ENCODE results near the gene TNRC18.

TNRC18 gene

DNA sequence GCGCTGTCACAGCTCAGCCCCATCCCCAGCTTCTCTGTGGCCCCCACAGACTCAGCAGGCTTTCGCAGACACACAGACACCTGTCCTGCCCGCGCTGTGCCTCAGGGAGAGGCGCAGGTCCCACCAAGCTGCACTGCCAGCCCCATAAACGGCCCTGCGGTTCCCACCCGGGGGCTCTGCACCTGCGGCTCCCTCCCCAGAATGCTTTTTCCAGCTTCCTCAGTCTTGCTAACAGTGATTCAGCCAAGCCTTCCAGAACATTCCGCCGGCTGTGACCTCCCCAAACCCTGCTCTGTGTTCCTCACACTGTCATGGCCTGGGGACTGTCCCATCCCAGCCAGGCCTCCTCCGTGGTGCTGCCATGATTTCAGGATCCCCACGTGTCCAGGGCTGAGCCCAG, 27.8 kb upstream of the TNRC18 start:
- DNase-seq, result no peak

- DNase-seq, result peak; percentile 36 to 46
Measured at GRCh38 chr7:5450549-5451327, 27.1 kb upstream of the TNRC18 start.

DNA sequence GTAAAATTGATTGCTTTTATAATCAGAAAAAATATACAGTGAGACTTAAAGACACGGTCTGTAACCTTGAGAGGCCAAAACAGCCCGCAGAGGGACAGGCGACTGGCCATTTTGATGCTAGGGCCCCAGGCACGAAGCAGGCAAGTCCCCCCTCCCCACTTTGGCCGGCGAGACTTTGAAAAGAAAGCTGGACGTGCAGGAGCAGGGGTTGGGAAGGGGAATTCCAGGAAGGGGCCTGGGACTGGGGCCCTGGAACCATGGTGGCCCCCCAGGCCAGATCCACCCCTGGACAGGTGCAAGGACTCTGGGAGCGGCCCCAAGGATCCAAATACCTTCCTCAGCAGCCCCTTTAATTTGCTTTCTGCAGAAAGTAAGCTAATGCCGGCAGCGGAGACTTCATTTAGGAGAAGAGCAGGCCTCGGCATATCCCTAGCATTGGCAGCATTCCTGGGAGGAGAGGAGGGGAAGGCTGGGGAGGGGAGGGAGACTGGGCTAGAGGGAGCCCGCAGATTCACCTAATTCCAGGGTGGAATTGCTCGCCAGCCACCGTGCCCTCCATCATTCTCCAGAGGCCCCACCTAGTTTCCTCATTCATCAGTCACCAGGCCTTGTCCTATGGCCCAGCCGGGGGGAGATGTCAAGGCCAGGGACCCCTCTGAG, 24.9 kb upstream of the TNRC18 start:
- DNase-seq, result no peak

DNA sequence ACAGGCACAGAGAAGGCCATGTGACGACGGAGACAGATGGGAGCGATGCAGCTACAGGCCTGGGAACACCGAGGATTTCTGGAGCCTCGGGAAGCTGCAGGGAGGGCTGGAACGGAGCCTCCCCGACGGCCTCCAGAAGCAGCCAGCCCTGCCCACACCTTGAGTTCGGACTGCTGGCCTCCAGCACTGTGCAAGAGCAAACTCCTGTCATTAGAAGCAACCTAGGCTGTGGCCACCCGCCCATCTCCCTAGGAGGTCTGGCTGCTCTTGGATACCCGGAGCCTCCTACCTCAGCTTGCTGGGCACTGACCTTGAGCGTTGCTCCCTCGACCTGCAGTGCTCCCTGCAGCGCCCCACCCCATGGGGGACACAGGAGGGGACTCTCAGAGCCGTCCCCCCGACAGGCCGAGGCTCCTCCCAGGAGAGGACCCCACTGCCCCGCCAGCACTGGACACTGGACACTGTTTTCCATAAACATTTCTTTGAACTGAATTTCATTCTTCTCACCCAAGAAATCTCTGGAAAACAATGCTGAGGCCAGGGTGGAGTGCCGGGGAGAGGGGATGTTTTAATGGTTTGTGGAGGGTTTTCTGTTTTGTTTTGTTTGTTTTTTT, 22.5 kb upstream of the TNRC18 start:
- DNase-seq, result no peak

- no peak for DNase-seq
Measured at GRCh38 chr7:5443678-5444077, 20.0 kb upstream of the TNRC18 start.

- no peak for DNase-seq
Measured at GRCh38 chr7:5442757-5443305, 19.2 kb upstream of the TNRC18 start.

- no peak for DNase-seq
Measured at GRCh38 chr7:5441840-5442503, 18.3 kb upstream of the TNRC18 start.

DNA sequence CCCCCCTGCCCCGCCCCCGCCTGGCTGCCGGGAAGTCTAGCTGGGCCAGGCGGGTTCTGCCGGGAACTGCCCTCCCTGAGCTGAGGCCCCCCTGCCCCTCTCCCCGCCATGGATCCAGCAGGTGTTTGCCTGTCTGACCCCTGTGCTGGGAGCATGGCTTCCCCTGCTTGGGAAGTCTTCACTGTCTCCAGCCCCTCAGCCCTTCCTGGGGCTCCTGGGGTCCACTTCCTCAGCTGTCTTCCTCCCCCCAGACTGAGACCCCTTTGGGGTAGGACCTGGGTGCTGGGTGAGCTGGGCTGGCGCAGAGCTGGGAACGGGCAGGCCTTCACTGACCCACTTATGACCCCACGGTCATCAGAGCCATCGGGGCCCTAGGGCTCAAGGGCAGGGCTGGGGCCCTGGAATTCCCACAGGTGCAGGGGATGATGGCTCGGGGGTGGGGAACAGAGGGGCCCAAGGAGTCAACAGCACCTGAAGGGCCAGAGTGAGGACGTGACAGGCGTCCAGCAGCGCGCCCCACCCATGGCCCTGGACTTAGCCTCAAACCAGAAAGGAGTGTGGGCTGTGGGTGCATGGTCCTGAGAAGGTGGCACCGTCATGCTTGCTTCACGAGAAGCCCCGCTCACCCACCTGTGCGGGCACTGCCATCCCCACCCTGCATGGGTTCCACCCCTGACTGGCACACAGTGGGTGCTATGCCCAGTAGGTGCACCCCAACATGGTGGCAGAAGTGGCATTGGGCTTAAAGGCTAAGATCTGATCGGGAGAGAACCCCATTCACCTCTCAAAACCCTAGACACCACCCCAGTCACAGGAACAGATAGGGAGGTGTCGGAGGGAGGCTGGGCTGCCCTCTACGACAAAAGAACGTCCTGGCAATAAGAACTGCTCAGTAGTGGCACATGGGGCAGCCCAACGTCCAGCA, 16.2 kb upstream of the TNRC18 start:
- DNase-seq, result no peak

GRCh38 chr7:5439209-5439571, 15.6 kb upstream of the TNRC18 start:
- no peak for DNase-seq

DNA sequence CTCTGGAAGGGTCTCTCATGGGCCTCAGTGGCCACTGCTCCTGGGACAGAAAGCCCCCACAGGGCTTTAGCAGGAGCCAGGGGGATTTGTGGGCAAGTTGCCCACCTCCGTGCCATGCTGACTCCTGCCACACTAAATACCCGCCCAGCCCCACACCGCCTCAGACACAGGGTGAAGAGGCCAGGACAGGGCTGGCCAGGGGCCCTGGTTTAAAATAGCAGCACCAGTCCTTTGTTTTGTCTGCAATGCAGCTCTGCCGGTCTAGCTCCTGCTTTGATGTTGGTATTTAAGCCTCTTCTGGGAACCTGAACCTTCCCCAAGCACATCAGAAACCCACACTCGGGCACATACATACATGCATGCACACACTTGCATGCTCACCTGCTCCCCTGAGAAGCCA, 14.4 kb upstream of the TNRC18 start:
- DNase-seq, result no peak

GRCh38 chr7:5437348-5437892, 13.8 kb upstream of the TNRC18 start:
- no peak for DNase-seq

- no peak for DNase-seq
Measured at GRCh38 chr7:5436003-5436678, 12.5 kb upstream of the TNRC18 start.

DNA sequence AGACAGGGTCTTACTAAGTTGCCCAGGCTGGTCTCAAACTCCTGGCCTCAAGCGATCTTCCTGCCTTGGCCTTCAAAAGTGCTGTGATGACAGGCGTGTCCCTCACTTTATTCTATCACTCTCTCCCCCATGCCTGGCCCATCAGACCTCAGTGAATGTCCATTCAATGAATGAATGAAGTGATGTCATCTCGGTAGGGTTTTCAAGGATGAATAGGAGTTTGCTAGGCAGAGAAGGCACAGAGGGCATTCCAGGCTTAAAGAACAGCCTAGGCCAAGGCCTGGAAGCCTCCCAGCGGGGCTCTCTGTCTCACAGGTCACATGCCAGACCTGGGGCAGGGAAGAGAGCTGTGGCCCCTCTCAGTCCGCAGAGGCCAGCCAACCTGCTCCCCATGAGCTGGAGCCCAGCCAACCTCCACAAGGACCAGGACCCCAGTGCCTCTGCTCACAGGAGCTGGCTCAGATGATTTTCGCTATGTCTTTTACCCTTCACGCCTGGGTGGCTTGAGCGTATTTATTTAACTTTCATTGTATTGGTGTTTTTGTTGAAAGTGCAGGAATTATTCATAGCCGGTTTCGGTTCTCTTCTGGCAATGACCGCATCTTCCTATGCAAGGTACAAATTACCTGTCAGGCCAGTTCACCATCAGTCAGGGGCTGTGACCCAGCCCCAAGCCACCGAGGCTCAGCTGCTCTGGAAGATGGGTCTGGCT, 11.8 kb upstream of the TNRC18 start:
- DNase-seq, result no peak

DNA sequence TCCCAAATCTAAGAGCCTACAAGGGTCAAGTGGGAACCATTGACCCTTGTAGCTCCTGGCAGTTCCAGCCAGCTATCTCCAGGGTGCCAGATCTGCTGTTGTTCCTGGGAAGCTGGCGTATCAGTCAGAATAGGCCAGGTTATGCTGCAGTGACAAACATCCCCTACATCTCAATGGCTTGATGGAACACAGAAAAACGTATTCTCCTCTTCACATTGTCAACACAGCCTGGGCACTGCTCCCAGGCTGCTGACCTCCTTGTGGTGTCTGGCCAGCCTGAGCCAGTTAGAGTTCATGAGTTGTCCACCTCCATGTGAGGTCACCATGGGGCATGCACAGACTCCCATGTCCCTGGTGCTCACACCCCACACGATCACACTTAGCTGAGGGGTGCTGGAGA, 9.5 kb upstream of the TNRC18 start:
- no peak for DNase-seq

DNA sequence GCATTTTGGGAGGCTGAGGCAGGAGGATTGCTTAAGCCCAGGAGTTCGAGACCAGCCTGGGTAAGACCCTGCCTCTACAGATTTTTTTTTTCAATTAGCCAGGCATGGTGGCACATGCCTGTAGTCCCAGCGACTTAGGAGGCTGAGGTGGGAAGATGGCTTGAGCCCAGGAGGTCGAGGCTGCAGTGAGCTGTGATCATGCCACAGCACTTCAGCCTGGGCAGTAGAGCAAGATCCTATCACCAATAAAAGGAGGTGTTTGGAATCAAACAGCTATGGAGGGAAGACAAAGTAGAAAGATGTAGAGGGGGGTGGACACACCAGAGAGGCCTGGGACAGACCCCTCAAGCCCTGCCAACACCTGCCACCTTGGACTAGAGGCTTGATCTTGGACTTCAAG, 9.1 kb upstream of the TNRC18 start:
- no peak for DNase-seq

- DNase-seq, result no peak
Measured at GRCh38 chr7:5431560-5432015, 8.0 kb upstream of the TNRC18 start.

DNA sequence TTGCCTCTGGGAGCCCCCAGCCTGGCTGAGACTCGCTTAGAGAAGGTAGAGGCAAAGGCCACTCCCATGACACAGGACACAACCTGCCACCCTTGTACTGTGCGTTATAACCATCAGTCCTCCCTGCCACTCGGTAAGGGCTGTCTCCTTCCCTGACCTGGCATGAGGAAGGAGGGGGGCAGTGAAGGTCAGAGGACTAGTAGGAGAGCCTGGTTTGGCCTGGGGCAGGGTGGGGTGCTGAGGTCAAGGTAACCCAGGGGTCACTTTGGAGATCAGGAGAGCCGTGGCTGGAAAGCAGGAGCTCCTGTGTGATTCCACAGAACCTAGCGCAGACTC, 6.9 kb upstream of the TNRC18 start:
- DNase-seq, result no peak

DNA sequence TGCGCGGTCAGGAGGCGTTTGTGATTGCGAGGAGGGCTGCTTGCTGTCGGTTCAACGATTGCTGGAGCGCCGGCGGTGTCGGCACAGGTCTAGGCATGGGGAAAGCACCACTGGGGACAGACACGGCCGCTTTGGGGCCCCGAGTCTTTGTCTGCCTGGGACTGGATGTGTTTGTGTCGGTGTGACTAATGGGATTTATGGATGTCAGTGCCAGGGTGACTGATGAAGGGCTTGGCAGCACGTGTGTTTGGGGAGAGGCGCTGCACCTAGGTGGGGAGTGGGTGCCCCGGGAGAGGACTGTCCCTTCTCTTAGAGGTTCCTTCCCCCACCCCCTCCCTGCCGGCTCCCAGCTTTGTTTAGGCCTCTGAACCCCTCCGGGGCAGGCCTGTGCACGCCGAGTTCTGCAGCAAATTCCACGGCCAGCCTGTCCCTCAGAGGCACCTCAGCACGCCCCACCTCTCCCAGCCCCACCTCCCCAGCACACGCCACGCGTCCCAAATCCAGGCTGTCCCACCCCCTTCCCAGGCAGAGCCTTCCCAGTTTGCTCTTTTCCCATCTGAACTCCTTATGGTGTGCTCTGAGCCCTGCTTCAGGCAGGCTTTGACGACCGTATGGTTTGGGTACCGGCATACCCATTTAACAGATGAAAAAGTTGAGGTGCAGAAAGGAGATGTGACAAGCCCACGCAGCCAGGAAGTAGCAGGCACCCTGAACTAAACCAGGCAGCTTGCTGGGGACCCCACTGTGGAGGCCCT, 6.4 kb upstream of the TNRC18 start:
- DNase-seq, result no peak

GRCh38 chr7:5429253-5429856, 5.7 kb upstream of the TNRC18 start:
- no peak for DNase-seq

All from CD4-positive, alpha-beta T cell treated with Interleukin-1 beta for 1 hour (primary cell).